Hepatocyte (in vitro differentiated cells): Measurements from ENCODE around the gene CCM2L. TPM values are rescaled to one million over a fixed set of nuclear protein-coding genes. Genes with fewer than 3 reads are reported as not detected.
"Not testable (repeated sequence)": the region's sequence is repeated elsewhere in the genome, so short reads cannot be mapped to it uniquely, and the experiment has no call there.

Source experiments
- DNase-seq: peaks from one replicate; pipeline ENCODE4 v3.0.0-alpha.2; 2016; ENCODE audit warnings: low spot score
- H2AFZ ChIP-seq: fragments of 200-600 bp; sonication (generic); 2 replicates; pipeline ENCODE4 v1.6.0; 2016; ENCODE audit warnings: antibody characterized with exemption, mild to moderate bottlenecking
- H3K27ac ChIP-seq: fragments of 200-600 bp; sonication (generic); 2 replicates; pipeline ENCODE4 v1.5.1; 2016; ENCODE audit warnings: mild to moderate bottlenecking
- H3K27me3 ChIP-seq: fragments of 200-600 bp; sonication (generic); 2 replicates; pipeline ENCODE4 v1.6.1; 2016
- H3K36me3 ChIP-seq: fragments of 200-600 bp; sonication (generic); replicated peaks from 2 replicates; pipeline ENCODE4 v1.5.1; 2016; ENCODE audit warnings: low read depth; ENCODE audit not compliant: insufficient read depth
- H3K4me1 ChIP-seq: fragments of 200-600 bp; sonication (generic); 2 replicates; pipeline ENCODE4 v1.5.1; 2016; ENCODE audit warnings: mild to moderate bottlenecking, moderate library complexity; ENCODE audit not compliant: insufficient read depth
- H3K4me2 ChIP-seq: fragments of 200-600 bp; sonication (generic); 2 replicates; pipeline ENCODE4 v1.6.0; 2016
- H3K4me3 ChIP-seq: fragments of 200-600 bp; sonication (generic); 2 replicates; pipeline ENCODE4 v1.5.1; 2016; ENCODE audit warnings: mild to moderate bottlenecking
- H3K79me2 ChIP-seq: fragments of 200-600 bp; sonication (generic); 2 replicates; pipeline ENCODE4 v1.6.0; 2017; ENCODE audit warnings: mild to moderate bottlenecking
- H3K9me2 ChIP-seq: fragments of 200-600 bp; sonication (generic); replicated peaks from 2 replicates; pipeline ENCODE4 v1.6.0; 2017; ENCODE audit warnings: mild to moderate bottlenecking; ENCODE audit not compliant: insufficient read depth
- H3K9me3 ChIP-seq: fragments of 200-600 bp; sonication (generic); 2 replicates; pipeline ENCODE4 v1.5.1; 2016; ENCODE audit warnings: low read depth, mild to moderate bottlenecking
- H4K20me1 ChIP-seq: fragments of 200-600 bp; sonication (generic); 2 replicates; pipeline ENCODE4 v1.6.0; 2016; ENCODE audit warnings: mild to moderate bottlenecking; ENCODE audit not compliant: insufficient read depth, poor library complexity, severe bottlenecking
- CTCF ChIP-seq: fragments of 200-600 bp; sonication (generic); IDR thresholded peaks from 2 replicates; pipeline ENCODE4 v1.5.1; 2016; ENCODE audit warnings: antibody characterized with exemption, mild to moderate bottlenecking; ENCODE audit not compliant: poor library complexity
- EZH2 ChIP-seq: fragments of 200-600 bp; sonication (generic); IDR thresholded peaks from 2 replicates; pipeline ENCODE4 v1.6.1; 2016; ENCODE audit warnings: antibody characterized with exemption, mild to moderate bottlenecking, borderline replicate concordance
- EZH2phosphoT487 ChIP-seq: fragments of 200-600 bp; sonication (generic); IDR thresholded peaks from one replicate; pipeline ENCODE4 v1.6.1; 2018; ENCODE audit warnings: antibody characterized with exemption, mild to moderate bottlenecking, low read depth, moderate library complexity; ENCODE audit not compliant: unreplicated experiment, severe bottlenecking
- WGBS: methylation state at CpG from one replicate; pipeline ENCODE4 v1.1.6; 2016; ENCODE audit warnings: low lambda C conversion rate; ENCODE audit errors: missing lambda C conversion rate; 5-methylcytosine and 5-hydroxymethylcytosine counted together
- polyA plus RNA-seq: library from polyadenylated mRNA; unstranded; fragments of >200 nt; fragmentation: Nextera tagmentation; extraction: Ambion mirVana; gene quantifications from 2 replicates; pipeline ENCODE4 v1.2.1, GENCODE V29; 2016
- total RNA-seq: library from RNA; depleted of rRNA; stranded (reverse); fragments of >200 nt; gene quantifications from 2 replicates; pipeline ENCODE4 v1.2.3, GENCODE V29; 2014

CCM2L gene
- total and polyA plus RNA-seq, 2 experiments from 2014 or later = 0.77 to 1.0 TPM

GRCh38 chr20:32033316-32033715 is 23.1 kb downstream of the CCM2L start:
- Histone ChIP-seq H3K9me2 (no peaks in the 10 kb centered on the region), H3K4me2 (no peak overlapping the region), H3K4me3 (no peak overlapping the region), H3K36me3 (no peaks in the 10 kb centered on the region), H3K27me3 (peaks cover 55% of the 10 kb centered on the region), H2AFZ (no peak overlapping the region), H3K27ac (no peak overlapping the region), H4K20me1 (no peaks in the 10 kb centered on the region), H3K9me3 (no peaks in the 10 kb centered on the region), H3K79me2 (no peaks in the 10 kb centered on the region), H3K4me1 (no peaks in the 10 kb centered on the region)
- DNase-seq = no peak
- TF ChIP-seq CTCF (no peak), EZH2 (no peak), EZH2phosphoT487 (no peak)
- WGBS = 76% methylated on average over 2 of the region's 2 CpGs

- H3K27me3 ChIP-seq = peaks cover 55% of the 10 kb centered on the region
- not testable (repeated sequence) for H2AFZ ChIP-seq, DNase-seq, H3K9me3 ChIP-seq, H3K4me3 ChIP-seq, H3K79me2 ChIP-seq, H3K9me2 ChIP-seq, H3K4me1 ChIP-seq, H4K20me1 ChIP-seq, H3K36me3 ChIP-seq, H3K27ac ChIP-seq, H3K4me2 ChIP-seq
- WGBS = 81% methylated on average over 3 of the region's 3 CpGs
These were observed 23.5 kb downstream of the CCM2L start for GRCh38 chr20:32033721-32034120.

GRCh38 chr20:32034581-32035425 is 24.6 kb downstream of the CCM2L start:
- TF ChIP-seq EZH2phosphoT487 (no peak), EZH2 (no peak), CTCF (peak; percentile 27)
- Histone ChIP-seq H2AFZ (no peak overlapping the region), H4K20me1 (no peaks in the 10 kb centered on the region), H3K9me3 (no peaks in the 10 kb centered on the region), H3K27ac (no peak overlapping the region), H3K4me1 (no peaks in the 10 kb centered on the region), H3K36me3 (no peaks in the 10 kb centered on the region), H3K4me2 (no peak overlapping the region), H3K4me3 (no peak overlapping the region), H3K9me2 (no peaks in the 10 kb centered on the region), H3K79me2 (no peaks in the 10 kb centered on the region), H3K27me3 (peaks cover 61% of the 10 kb centered on the region)
- 71% methylated on average over 9 of the region's 9 CpGs for WGBS
- DNase-seq = no peak

DNA sequence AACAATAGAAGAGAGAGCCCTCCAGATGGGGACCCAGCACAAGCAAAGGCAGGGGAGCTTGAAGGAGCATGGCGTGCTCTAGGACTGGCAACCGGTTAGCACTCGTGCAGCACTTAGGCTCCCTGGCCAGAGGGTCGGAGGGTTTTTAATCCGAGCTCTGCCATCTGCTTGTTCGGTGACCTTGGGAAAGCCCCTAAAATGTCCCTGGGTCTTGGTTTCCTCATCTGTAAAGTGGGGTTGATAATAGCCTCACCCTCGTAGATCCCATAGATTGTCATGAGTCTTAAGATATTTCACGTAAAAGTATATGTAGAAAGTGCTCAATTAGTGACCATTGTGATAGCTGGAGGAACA is 25.2 kb downstream of the CCM2L start:
- H3K27me3 ChIP-seq = peaks cover 61% of the 10 kb centered on the region
- no peak overlapping the region for H3K27ac ChIP-seq
- TF ChIP-seq CTCF (no peak), EZH2phosphoT487 (no peak), EZH2 (no peak)
- no peaks in the 10 kb centered on the region for H3K9me2 ChIP-seq
- no peak overlapping the region for H2AFZ ChIP-seq
- no peaks in the 10 kb centered on the region for H3K9me3 ChIP-seq
- H3K4me1 ChIP-seq = no peaks in the 10 kb centered on the region
- no peaks in the 10 kb centered on the region for H3K79me2 ChIP-seq
- no peaks in the 10 kb centered on the region for H3K36me3 ChIP-seq
- no peak overlapping the region for H3K4me2 ChIP-seq
- no peak overlapping the region for H3K4me3 ChIP-seq
- DNase-seq = no peak
- WGBS = 87% methylated on average over 8 of the region's 8 CpGs
- no peaks in the 10 kb centered on the region for H4K20me1 ChIP-seq
